ENCODE results near the gene TAGLN3.

Gene TAGLN3

DNA sequence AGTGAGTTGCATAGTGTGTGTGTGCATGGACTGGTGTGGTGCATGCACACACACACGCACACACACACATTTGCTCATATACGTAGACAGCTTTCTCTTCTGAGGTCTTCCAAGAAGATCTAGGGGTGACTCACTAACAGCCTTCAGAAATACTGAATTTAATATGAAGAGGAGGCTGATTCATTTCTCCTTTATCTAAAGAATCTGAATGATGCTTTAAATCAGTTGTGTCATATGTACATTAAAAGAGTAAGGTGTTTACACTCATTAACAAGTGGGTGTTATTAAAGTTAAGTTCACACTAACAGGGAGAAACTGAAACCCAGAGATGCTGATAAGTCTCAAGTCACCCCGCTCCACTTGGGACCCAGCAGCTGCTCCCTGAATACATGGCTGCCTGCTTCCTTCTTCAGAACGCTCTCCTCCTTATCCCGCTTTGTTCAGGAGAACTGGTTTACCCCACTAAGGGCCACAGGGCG is 57.8 kb downstream of the TAGLN3 start:
- DNase-seq, result peak in 1 of 2 experiments; percentile 9

DNA sequence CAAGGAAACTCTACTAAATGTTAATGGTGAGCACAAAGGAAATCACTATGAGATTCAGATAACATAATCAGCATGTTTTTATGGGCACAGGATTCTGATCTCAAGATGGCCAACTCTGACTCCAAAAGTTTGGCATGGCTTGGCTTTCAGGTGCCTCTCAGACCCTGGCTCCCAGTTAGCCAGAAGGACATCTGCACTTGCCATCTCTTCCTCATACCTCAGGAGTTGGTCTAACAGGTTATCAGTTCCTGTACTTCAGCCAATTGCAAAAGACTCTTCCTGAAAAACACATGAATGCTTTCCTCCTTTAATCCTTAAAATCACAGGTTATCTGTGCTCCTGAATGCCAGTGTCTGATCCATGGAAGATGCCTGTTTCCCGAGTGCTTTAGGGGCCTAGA is 60.8 kb downstream of the TAGLN3 start:
- DNase-seq, result no peak

DNA sequence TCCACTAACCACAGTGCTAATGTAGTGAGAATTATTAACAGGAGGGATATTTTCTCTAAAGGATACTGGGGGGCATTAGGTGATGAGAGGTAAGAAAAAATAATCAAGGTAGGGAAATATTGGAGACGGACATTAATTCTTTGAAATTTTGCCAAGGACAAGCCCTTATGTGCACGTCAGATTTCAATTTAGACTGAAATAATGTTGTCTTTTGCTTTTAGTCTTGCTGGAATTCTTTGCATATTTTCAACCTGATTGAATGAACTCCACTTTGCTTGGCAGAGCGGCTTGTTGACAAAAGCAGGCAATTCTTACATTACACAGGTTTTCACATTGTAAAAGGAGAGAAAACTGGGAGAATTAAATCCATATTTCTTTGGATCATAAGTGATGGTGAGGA is 62.4 kb downstream of the TAGLN3 start:
- DNase-seq, result no peak
